EL (cell line): ENCODE measurements around the gene ADCY1.

Experiments used
- DNase-seq: peaks from one replicate; pipeline ENCODE4 v3.0.0-alpha.2; 2016

ADCY1 gene

GRCh38 chr7:45594745-45595535 is 20.8 kb downstream of the ADCY1 start:
- DNase-seq: no peak

GRCh38 chr7:45595809-45596664 is 21.9 kb downstream of the ADCY1 start:
- no peak for DNase-seq

DNA sequence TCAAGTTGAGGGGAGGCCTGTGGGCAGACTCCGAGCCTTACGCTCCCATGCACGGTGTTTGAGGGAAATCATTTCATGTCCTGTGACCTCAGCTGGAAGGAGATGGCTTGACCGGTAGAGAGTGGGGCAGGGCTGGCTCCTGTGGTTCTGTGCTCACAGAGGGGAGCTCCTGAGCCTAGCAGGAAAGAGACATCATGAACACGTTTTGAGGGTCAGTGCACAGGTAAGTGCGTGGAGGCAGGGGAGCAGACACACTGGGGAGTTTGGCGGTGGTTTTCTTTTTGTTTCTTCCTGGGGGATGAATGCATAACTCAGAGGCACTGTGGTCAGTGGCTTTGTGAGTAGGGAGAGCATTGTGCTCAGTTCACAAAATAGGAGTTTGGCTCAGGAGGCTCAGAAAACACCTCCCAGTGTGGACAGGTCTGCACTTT is 22.5 kb downstream of the ADCY1 start:
- no peak for DNase-seq

- no peak for DNase-seq
These were observed 23.3 kb downstream of the ADCY1 start for GRCh38 chr7:45597286-45597984.

- no peak for DNase-seq
These were observed 24.8 kb downstream of the ADCY1 start for GRCh38 chr7:45598886-45599520.

- no peak for DNase-seq
These were observed 25.9 kb downstream of the ADCY1 start for GRCh38 chr7:45599851-45600706.

DNA sequence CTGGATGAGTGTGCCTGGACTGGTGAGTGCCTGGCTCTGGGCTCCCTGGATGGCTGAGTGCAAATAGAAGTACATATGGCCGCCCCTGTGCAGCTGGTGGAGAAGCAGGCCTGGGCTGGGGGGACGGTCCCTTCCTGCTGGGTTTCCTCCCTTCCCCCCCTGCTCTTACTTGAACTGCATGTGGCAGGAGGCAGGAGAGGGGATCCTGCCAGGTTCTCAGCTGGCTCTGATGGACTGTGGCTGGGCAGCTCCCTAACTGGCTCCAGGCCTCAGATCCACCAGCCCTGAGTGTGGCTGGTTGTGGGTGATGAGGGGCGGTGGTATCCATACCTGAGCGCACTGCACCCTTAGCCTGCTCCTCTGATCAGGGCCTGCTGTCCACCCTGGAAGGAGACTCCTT is 26.9 kb downstream of the ADCY1 start:
- no peak for DNase-seq

DNA sequence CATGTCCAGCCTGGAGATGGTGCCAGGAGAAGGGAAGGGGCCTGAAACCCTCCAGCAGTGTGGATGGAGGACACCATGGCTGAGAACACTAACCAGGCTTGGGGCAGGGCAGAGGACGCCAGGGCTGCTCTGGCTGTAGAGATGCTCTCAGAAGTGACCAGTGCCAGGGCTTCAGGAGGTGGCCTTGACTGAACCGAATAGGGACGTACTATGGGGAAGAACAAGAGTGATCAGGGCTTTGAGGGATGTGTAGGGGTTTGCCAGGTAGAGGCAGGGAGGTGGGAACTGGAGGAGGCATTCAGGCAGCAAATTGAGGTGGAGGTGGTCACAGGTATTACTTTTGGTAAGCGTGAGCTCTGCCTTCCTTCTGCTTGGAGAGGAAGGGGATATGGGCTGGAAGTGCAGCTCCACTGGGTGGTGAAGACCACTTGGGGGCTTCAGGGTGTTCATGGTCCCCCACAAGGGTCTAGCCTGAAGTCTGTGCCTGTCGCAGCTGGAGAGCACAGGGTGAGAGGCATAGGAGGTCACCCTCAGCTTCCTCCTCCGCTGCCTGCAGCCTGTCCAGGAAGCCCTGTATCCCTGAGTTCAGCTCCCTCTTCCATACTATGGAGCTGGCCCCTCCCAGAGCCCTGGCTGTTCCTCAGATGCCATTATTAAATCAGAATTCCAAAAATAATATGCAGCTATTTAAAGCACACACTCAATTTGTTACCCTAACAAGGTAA is 27.8 kb downstream of the ADCY1 start:
- DNase-seq: no peak

GRCh38 chr7:45606050-45606449 is 31.9 kb downstream of the ADCY1 start:
- no peak for DNase-seq

DNA sequence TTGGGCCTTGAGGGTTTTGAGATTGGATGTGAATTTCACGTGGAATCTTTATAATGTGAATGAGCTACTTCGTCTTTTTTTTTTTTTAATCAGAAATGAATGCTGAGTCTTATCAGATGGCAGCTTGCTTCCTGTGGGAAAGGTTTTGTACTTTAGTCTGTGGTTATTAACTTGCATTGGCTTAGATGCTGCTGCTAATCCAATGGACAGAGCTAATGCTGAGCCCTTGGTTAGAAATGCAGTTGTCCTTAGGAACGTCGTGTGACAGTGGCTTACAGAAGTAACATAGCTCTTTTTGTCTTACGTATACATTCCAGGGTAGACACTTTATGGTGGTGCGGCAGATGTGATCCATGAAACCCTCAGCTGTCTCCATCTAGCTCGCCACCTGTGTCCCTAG is 32.8 kb downstream of the ADCY1 start:
- DNase-seq: no peak

DNA sequence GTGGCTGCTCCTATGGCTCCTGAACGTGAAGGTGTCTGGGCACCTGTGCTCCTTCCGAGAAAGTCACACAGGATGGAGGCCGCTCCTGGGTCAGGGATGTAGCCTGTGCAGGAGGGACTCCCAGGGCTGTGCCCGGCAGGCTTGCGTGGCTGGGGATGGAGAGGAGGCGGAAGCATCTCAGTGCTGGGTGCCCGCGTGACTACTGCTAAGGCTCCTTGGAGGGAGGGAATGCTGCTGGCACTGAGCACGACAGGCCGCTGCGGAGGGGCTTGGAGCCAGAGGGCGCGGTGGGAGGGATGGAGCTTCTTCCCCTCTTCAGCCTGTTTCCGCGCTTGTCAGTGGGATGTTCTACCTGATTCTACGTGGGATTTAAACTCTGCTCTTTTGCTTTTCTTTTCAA is 35.0 kb downstream of the ADCY1 start:
- no peak for DNase-seq

DNA sequence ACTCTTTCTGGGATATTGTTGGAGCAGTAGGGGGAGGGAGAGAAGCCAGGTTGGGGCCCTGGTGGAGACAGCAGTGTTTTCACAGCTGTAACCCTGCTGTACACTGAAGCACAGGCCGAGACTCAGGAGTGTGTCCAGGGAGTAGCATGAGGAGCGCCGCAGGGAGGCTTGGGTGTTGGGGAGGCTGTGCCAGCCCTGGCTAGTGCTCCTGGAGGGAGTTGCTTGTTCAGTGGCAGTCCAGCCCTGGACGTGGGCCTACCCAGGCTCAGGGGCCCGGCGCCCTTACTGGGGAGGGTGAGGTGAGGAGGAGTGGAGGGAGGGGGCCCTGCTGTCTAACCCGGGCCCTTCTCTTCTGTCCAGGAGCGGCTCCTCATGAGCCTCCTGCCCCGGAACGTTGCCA is 35.9 kb downstream of the ADCY1 start:
- DNase-seq: no peak

DNA sequence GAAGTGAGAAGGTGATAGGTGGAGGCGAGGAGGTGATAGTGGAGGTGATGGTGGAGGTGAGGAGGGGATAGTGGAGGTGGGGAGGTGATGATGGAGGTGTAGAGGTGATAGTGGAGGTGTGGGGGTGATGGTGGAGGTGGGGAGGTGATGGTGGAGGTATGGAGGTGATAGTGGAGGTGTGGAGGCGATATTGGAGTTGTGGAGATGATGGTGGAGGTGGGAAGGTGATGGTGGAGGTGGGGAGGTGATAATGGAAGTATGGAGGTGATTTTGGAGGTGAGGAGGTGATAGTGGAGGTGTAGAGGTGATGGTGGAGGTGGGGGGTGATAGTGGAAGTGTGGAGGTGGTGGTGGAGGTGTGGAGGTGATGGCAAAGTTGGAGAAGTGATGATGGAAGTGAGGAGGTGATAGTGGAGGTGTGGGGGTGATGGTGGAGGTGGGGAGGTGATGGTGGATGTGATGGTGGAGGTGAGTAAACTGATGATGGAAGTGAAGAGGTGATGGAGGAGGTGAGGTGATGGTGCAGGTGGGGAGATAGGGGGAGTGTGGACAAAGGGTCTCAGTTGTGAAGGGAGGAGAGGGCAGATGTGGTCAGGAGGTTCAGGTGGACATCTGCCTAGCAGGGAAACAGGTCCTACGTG is 36.6 kb downstream of the ADCY1 start:
- no peak for DNase-seq

GRCh38 chr7:45617166-45617565 is 43.0 kb downstream of the ADCY1 start:
- no peak for DNase-seq

DNA sequence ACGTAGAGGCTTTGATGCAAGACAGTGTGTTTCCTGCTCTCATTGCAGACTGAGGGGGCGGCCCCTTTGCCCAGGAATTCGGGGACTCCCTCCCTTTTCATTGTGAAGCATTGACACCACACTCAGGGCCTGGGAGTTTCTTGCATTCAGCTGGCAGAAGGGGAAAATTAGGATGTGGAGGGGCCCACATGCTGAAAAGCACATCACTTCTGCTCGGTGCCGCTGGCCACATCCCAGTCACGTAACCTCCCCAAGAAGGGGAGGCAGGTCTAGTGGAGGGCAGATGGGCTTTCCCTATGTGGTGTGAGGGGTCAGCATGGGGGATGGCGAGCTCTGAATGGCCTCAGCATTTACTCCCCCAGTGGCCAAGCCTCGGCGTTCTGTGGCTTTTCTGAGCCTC is 47.9 kb downstream of the ADCY1 start:
- no peak for DNase-seq

DNA sequence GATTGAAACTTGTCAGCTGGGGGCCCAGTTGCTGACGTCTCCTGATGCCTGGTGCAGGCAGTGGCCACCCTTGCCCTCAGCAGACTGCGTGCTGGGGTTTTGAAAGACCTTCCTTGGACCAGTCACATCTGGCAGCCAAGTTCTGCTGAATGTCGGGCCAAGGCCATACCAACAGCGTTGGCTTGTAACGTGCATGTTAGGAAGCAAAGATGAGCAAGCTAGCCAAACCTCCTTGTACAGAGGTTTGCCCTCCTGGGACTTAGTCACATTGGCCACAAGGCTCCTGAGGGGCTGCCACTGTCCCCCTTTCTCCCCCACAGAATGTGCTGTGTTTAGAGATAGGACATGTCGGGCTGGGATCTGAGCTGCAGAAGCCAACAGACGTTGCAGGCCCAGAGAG is 49.0 kb downstream of the ADCY1 start:
- DNase-seq: no peak

DNA sequence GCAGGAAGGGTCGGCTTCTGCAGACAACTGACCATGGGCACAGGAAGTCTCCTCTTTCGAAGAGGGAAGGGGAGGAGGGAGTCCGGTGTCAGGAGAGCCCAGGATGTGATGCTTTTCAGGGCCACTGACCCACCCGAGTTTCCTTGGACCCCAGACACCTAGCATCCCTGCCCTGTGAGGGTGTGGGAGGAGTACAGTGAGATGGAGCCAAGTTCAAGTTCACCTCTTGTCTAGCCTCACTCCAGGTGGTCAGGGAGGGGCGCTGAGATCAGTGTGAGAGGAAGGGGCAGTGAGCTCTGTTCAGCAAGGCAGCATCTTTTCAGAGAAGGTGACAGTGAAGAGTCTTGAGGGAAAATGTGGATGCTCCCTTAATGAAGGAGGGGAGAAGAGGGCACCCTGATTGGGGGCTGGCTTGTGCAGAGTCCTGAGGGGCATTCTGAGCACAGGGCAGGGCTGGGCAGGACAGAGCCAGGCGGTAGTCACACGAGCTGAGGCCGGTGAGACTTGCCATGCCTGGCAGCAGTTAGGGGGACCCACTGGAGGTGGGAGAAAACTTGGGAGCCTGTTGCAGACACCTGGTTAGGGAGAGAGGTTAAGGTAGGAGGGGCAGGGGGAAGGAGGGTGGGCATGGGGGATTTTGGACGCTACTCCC is 49.7 kb downstream of the ADCY1 start:
- DNase-seq: no peak

DNA sequence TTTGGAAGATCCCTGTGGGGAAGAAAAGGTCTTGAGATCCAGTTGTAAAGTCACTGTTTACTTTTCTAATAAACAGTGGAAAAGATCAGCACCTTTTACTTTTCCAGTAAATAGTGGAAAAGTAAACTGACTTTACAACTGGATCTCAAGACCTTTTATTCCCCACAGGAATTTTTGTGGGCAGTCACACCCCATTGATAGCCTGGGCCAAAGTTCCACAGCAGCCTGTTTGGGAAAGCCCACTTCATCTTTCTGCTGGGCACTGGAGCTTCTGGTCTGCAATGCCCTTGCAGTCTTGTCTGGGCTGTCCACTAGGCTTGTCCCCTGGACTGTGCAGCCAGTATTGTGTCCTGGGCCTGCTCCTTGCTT is 50.2 kb downstream of the ADCY1 start:
- no peak for DNase-seq

GRCh38 chr7:45625067-45625466 is 50.9 kb downstream of the ADCY1 start:
- no peak for DNase-seq

- no peak for DNase-seq
These were observed 51.7 kb downstream of the ADCY1 start for GRCh38 chr7:45625714-45626440.
